HG02840 (cell line): ENCODE measurements around the gene CFAP77.

Experiments used
- ATAC-seq: cut with Tn5 transposase; IDR thresholded peaks from one replicate; pipeline ENCODE4 v1.9.1; 2021; ENCODE audit warnings: mild to moderate bottlenecking, moderate library complexity, moderate number of reproducible peaks; ENCODE audit not compliant: unreplicated experiment, low FRiP score

The CFAP77 gene

DNA sequence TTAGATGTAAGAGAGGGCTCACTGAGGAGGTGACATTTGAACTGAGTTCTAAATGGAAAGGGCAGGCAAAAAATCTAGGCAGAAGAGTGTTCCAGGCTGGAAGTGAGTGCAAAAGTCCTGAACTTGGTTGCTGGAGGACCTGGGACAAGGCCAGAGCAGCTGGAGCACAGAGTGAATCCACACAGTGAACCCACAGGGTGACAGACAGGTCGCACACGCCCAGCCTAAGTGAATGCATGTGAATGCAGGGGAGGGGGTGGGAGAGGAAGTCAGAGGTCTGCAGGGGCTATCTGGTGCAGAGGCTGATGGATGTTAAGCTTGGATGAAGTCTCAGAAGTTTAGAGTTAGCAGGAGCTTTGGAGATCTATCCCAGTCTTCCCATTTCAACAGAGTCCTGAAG lies 2.8 kb upstream of the CFAP77 start:
- no peak for ATAC-seq

DNA sequence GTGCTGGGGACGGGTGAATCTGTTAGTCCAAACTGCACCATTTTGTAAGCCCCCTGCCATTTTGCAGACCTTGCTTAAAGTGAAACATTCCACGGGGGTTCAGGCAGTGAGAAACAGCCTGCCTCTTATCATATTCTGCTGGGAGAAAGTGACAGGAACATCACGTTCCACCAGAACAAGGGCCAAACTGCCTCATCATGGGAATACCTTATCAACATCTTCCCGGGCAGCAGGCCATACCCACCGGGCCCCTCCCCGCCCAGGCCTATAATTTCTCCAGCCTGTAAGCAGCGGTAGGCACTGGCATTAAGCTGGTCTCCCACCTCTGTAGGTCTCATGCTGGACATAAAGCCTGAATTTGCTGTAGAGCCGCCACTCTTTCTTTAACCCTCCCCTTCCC lies 1.5 kb upstream of the CFAP77 start:
- ATAC-seq = no peak

DNA sequence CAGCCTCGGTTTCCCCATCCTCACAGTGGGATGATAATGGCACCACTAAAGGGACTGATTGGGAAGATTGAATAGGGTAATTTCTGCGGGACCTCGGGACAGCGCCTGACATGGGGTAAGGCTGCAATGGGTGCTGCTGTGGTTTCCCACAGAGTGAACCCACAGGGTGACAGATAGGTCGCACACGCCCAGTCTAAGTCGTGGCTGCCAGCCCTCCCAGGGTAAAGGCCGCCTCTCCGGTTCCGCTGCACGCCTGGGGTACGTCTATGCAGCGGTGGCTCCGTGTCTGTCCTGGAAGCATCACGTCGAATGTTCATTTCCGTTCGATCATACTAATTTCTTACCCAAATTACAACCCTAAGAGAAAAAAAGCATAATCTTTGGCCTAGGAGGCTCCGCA lies 631 bp downstream of the CFAP77 start:
- ATAC-seq = no peak

DNA sequence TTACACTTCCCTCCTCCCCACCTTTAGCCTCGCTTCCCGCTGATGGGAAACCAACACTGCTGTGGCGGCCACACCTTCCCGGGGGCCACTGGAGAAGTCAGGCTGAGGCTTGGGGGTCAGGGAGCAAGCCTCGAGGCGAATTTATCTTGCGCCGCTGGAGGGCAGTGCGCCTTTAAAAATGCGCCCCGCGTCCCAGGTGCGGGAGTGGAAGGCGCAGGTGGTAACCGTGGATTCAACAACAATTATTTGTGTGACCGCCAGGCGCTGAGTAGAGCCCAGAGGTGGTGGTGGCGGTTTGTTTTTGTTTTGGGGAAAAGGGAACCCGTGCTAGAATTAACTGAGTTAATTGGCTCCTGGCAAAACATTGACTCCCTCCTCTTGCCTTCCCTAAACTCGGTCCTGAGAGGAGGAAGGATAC lies 1.1 kb downstream of the CFAP77 start:
- ATAC-seq = no peak

DNA sequence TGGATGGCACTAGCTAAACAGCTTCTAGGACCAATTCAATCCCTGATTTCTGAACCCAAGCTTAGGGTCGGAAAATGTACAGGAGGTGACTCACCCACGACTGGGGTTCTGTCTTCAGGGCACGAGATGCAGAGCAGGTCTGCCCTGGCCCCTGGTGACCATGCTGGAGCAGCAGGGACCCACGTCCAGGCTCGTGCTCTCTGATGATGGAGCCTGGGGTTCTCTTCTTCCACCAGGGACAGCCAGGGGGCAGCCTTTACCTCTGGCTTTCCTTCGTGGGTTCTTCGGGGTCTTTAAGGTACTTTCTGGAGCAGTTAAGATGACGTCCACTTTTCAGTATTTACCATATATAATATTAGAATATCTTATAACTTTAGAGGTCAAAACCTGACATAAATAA lies 2.1 kb downstream of the CFAP77 start:
- ATAC-seq = no peak

DNA sequence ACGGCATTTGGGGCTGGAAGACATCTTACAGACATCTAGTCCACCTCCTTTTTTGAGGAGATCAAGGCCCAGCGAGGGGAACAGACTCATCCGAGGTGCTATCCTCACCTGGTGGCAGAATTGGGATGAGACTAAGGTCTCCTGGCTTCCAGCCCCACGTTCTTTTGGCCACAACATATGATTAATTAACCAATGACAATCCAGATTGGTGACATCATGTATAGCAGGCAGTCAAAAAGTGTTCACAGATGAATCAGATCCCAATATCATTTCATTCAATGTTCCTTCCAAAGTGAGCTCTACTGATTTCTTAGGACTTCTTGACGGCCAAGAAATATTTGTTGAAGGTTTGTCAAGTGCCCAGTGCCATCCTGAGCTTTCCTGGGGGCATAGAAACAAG lies 3.9 kb downstream of the CFAP77 start:
- no peak for ATAC-seq

DNA sequence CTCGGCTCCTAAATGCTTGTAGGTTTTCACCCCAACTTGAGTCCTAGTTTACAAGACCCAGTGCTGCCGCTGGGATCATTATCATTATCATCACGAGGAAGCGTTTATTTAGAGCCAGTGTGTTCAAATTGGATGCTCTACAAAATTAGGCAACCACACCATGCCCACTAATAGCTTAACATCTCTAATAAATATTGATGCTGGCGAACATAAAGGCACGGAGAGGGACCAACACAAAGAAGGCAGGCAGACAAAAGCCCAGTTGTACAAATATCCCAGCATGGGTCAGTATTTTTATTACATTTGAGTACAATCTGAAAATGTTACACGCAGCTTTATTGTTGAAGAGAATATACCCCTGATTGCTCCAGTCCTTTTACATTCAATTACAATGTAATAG lies 4.7 kb downstream of the CFAP77 start:
- no peak for ATAC-seq

DNA sequence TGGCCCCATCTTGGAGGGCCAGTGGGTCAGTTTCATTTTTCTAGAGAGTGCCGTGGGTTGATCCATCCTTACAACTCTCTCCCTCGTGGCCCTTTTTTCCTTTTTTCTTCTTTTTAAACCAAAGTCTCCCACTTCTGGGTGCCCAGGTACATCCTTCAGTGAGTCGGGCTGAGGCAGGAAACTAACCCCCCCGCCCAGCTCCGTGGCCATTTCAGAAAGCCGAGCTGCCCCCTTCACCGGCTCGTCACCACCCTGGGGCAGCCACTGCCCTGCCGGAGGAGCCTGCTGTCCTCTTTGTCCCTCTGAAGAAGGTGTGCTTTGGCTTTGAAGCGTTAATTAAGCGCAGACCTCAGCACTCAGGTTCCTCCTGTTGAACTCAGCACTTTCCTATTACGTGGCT lies 5.2 kb downstream of the CFAP77 start:
- ATAC-seq = no peak

DNA sequence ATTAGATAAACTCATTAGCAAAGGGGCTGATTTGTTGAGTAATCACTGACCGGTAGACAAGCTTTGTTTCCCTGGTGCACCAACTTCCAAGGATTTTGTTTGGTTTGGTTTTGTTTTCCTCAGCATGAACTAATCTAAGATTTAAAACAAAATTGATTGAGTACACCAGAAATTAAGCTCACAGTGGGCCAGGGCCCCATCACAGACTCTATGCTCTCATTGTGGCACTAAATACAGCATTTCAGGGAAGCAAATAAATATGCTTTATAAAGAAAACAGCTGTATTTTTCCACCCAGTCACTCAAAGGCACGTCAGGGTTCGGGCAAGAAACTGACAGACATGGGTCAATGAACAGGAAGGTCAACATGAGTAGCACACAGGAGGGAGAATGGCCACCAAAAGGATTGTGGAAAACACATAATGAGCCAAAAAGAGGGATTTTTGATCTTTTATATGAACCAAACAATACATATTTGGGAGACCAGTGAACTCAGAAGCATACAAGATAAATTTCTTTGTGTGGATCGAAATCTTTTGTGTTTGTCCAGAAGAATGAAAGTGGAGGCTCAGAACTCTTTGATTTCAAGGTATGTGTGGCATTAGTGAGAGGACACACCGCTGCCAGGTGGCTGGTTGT lies 8.8 kb downstream of the CFAP77 start:
- no peak for ATAC-seq

DNA sequence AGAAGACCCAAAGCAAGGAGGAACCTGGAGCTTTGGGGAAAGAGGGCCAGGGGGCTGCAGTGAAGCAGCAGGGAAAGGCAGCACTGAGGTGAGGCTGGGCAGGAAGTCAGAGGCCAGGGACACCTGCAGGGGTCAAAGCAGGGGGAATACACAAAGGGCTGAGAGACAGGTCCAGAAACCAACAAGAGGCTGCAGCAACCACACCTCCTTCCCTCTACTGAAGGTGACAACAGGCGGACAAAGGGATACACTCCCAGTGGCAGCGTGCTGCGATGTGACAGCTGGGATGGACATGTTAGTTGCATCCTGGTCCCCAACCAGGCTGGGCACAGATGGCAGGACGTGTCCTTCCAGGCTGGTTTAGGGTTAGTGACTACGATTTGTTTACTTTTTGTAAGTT lies 12.6 kb downstream of the CFAP77 start:
- no peak for ATAC-seq

DNA sequence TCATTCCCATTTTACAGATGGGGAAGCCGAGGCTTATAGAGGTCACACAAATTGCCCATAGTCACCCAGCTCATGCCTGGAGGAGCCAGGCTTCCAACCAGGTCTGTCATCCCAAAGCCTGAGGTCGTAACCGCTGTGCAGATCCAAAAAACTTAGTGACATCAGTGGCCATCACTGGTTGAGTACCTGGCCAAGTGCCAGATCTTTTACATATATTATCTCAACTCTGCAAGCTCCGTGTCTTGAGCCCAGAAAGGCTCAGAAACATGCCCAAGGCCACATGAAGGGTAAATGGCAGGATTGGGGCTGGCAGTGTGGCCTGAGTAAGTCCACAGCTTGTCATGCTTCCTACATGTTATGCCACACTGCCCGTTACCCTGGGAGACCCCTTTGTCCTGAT lies 13.5 kb downstream of the CFAP77 start:
- ATAC-seq = no peak

DNA sequence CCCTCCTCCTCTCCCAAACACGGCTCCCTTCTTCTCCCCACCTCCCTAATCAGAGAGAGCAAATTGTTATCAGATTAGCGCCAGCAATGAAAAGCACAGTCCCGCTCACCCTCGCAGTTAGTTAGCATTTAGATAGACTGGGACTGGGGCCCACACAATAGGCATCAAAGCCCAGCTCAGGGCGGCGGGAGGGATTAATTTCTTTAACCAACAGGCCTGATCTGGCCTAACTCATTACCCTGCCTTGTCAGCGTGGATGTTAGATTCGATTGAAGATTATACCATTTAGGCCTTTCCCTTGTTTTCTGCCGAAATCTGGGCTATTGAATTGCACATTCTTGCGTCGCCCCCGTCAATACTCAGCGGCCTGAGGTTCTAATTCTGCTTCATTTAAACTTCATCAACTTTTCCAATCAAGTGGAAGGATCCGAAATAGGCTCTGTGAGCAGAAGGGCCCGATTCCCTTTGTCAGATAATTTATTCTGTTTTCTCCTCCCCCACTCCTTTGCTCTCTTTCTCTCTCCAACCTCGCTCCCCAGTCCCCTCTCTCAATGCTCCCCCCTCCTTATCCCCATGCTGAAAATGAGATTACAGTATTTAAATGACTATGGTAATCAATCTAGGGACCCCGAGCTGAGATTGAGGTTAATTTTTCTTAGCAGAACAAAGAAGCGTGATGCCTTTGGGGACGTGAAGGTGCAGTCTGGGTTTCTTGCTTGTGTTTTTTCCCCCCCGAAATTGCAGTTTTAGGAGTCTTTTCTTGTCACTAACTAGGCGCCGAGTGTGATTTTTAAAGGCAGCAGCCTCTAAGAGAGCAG lies 15.1 kb downstream of the CFAP77 start:
- ATAC-seq = no peak

DNA sequence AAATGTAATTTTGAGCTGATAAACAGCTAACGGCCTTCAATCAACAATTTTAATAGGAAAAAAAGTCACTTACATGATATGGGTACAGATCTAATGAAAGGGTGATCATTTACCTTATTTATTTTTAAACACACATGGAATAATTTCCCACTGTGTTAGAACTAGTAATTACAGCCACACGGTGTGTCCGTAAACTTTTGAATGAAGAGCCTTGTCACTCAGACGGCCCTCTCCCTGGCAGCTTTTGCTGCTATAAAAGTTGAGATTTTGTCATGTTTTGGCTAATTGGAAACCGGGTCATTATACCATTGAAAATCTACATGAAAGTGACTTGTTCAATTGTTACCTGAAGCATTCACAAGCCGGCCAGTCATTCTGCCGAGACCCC lies 15.7 kb downstream of the CFAP77 start:
- ATAC-seq = no peak

DNA sequence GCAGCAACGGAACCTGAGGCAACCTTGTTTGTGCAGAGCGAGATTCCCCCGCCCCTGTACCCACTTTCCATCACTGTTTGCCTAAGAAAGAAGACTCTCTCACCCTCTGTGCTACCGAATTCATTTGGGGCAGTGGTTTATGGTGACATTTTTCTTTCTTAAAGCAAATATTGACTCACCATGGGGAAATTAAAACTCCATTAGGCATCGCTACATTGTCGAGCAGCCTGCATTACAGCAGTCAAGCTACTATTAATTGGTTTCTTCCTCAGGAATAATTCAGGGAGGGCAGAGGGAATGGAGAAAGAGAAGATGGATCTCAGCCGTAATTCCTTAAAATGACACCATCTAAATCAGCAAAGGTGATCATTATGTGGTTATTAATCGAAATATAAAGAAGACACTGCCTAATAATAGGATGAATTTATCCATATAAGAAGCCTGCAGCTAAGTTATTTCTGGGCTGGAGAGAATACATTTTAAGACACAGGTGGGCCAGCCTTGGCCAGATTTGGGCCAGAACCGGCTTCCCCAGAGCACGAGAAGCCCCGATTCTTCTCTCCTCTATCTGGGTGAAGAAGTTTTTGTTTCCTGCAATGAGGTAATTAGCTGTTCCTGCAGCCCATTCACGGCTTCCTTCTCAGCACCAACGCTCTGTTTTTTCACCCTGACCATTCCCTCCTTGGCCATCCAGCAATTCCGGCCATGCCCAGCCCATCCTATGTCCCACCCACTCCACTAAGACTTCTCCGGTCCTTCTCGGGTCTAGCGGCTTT lies 16.8 kb downstream of the CFAP77 start:
- no peak for ATAC-seq

DNA sequence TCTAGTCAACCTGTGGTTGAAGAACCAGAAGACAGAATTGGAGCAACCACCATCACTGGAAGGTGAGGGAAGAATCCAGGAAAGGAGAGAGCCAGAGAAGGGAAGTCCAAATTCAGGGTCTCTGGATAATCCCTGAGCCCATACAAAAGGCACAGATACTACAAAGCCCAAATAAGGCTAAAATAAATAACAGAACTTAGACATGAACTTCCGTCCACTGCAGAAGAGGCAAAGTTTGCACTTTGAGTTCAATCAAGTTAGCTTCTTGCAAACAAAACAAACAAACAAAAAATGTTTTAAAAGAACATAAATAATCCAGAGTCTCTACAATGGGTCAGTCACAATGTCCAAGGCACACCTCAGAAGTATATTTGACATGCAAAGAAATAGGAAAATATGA lies 21.0 kb downstream of the CFAP77 start:
- no peak for ATAC-seq

DNA sequence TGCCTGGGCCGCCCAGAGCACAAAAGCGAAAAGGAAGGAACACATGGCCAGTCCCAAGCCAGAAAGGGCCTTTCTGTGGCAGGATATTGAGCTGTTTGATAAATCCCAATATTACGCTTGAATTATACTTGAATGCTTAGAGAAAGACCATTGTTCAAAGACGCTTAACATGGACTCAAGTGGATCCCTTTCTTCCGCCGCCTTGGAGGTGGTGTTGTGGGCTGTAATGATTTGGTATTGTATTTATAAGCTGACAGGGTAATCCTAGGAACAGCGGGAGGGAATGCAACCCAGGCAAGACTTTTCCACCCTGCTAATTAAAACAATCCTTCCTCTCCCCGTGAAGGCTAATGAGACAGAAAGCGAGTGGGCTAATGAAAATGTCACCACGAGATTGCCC lies 24.9 kb downstream of the CFAP77 start:
- ATAC-seq = no peak

DNA sequence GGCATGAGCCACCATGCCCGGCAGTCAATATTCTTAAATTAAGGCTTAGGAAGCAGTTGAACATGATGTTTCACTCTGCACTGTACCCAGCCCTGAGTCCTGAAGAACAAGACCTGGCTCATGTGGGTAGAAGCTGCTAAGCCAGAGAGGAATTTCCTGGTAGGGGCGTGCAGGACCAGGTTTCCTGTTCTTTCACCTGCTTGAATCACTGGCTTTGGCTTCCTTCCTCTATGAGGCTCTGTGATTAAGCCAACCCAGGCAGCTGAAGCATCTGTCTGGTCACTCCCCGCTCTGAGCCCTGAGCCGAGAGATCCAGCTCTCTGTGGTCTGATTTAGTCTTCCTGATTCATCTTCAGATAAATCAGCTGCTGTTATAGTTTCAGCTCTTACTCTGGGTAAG lies 29.1 kb downstream of the CFAP77 start:
- no peak for ATAC-seq

DNA sequence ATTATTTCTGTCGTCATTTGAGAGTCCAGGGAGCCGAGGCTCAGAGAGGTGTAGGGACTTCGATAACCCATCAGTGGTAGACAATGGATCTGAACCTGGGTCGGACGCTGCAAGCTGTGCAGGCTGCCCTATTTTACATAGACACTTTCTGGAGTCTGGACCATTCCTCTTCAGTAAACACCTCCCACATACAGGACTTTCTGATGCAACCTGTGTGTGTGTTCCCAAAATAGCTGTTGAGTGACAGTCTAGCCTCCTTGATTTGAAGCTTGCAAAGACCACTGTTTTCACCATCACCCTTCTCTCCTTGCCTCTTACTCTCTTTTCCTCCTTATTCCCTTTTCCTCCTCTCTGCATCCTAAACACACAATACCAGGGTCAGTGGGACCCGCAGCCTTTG lies 30.7 kb downstream of the CFAP77 start:
- no peak for ATAC-seq

DNA sequence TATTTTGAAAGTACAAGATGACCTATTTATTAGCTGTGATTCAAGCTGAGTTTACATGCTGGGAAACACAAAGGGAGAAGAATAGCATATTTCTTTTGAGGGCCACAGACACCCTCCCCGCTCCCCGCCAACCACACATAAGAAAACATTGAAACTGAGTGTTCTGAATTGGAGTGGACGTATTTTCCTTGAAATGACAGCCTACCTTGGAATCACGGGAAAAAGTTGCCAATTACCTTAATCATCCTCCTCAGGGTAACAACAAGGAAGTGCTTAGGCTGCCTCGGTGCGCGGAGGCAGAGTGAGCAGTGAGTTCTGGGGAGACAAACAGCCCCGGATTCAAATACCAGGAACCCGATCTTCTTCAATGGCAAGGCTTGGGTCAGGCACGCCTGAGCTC lies 31.4 kb downstream of the CFAP77 start:
- no peak for ATAC-seq

DNA sequence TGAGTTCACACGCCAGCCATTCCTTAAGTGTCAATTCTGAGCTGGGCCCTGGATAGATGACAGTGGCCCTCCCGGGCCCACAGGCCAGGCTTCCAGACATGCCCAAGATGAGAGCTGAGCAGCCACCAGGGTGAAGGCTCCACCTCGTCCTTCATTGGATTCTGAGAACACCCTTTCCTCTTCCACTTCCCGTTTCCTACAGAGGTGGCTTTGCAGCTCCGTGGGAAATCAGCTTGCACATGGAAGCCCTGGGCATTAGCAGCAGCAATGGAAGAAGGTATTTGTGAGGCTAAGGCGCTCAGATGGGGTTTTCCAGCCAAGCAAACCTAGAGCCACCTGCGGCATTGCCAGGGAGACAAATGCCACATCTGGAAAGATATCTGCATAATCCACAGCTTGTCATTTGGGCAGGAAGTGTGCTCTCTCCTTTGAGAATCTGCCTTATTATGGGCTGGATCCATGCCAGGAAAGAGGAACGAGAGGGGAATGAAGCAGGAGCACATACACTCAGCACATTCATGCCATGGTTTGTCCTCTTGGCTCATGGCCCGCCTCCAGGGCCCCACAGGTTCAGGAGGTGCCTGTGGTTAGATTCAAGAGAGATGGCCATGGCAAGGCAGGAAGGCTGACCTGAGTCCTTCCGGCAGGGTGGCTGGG lies 34.1 kb downstream of the CFAP77 start:
- ATAC-seq = no peak

DNA sequence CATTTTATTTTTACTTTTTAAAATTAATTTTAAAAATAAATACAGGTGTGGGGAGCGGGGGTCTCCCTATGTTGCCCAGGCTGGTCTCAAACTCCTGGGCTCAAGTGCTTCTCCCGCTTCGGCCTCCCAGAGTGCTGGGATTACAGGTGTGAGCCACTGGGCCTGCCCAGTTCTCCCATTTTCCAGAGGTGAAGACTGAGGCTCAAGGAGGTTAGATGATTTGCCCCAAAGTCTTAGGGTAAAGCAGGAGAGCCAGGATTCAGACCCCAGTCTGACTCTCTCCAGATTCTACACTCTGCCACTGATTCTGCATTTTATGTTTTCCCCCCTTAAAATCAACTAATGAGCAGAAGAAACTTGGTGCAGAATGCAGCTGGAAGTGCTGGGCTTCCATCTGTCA lies 36.9 kb downstream of the CFAP77 start:
- no peak for ATAC-seq
